RWPE1 (cell line): ENCODE results near the gene MARF1.
"Not testable (repeated sequence)": the region's sequence is repeated elsewhere in the genome, so short reads cannot be mapped to it uniquely, and the experiment has no call there.

Experiments
- CTCF ChIA-PET: fragments of 350-600 bp; sonication (Branson Sonifier 250); formaldehyde crosslinking; extraction: SDS; loops from one replicate; lab custom pipeline; 2021; lab: Yijun Ruan, JAX
- POLR2A ChIA-PET: fragments of 400-600 bp; formaldehyde crosslinking; extraction: SDS; loops from one replicate; lab custom pipeline; 2020; ENCODE audit warnings: antibody characterized with exemption; ENCODE audit not compliant: low non-redundant PET; lab: Yijun Ruan, JAX
- DNase-seq: peaks from one replicate; pipeline ENCODE4 v3.0.0; 2012; ENCODE audit warnings: low spot score
- H3K27ac ChIP-seq: fragments of 450-650 bp; 2 replicates; pipeline ENCODE4 v1.5.1; 2017
- CTCF ChIP-seq: fragments of 450-650 bp; conservative IDR thresholded peaks from 2 replicates; pipeline ENCODE4 v1.5.1; 2017; ENCODE audit warnings: low read depth, mild to moderate bottlenecking

MARF1 gene

GRCh38 chr16:15648135-15648730 lies 5.3 kb upstream of the MARF1 start:
- ChIA-PET POLR2A (no interaction called here), CTCF (no interaction called here)
- TF ChIP-seq CTCF: no peak
- H3K27ac ChIP-seq: peak overlapping the region; percentile 92
- no peak for DNase-seq

DNA sequence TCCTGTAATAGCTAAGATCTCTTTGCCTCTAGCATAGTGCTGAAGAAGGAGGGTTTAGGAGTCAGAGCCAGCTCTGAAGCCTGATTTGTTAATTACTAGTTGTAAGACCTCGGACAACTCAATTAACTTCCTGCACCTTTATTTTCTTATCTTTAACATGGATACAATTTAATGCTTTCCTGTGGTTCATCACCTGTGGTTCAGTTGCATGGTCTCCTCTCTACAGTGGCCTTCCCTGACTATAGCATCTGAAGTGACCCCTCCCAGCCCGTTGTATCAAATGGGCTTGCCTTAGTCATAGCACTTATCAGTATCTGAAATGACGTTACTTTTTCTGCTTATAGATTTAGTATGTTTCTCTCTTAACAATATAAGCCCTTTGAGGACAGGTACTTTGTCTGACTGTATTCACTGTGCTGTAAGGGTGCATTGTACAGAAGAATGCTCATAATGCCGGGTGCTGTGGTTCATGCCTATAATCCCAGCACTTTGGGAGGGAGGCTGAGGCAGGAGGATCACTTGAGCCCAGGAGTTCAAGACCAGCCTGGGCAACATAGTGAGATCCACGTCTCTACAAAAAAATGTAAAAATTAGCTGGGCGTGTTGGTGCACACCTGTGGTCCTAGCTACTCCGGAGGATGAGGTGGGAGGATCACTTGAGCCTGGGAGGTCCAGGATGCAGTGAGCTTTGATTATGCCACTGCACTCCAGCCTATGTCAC lies 4.5 kb upstream of the MARF1 start:
- ChIA-PET POLR2A (no interaction called here), CTCF (no interaction called here)

GRCh38 chr16:15646557-15647293 lies 3.8 kb upstream of the MARF1 start:
- CTCF ChIA-PET, DNase-seq, POLR2A ChIA-PET: not testable (repeated sequence)
- H3K27ac ChIP-seq: peak overlapping the region; percentile 59

More for the DNA sequence above, 4.5 kb upstream of the MARF1 start:
- DNase-seq: no peak
- H3K27ac ChIP-seq: peak overlapping the region; percentile 46; the same call in 1 of the 2 replicates
- TF ChIP-seq CTCF: no peak

DNA sequence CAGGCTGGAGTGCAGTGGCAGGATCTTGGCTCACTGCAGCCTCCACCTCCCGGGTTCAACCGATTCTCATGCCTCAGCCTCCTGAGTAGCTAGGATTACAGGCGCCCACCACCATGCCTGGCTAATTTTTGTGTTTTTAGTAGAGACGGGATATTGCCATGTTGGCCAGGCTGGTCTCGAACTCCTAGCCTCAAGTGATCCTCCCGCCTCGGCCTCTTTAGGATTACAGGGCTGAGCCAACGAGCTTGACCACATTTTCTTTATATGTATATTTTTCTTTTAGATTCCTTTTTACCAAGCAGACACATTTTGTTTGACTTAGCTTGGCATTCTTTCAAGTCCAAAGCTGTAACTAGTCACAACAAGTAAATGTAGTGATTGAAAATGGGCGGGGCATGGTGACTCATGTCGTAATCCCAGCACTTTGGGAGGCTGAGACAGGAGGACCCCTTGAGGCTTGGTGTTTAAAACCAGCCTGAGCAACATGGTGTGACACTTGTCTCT lies 2.1 kb upstream of the MARF1 start:
- POLR2A ChIA-PET: not testable (repeated sequence)

DNA sequence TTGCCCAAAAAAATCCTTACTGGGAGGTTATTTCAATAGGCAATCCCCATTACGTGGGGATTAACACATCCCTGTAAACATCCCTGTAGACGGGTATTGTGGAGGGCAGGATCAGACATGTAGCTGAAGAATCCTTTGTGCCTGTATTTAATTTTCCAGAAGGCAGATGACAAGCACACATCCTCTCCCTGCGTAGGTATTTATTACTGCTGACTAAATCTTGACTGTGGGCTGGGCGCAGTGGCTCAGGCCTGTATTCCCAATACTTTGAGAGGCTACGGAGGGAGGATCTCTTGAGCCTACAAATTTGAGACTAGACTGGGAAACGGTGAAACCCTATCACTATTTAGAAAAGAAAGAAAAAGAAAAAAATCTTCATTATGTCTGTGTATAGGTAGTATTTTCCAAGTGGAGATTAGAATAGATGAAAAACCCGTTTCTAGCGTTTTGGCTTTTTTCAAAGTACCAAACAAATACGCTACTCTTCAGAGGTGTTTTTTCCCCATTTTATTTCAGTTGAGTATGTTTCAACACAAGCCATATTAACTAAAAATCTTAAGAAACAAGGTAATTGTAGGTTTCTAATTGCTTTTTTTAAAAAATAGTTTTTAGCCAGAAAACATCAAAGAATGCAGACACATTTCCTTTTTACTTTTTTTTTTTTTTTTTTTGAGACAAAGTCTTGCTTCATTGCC lies 1.5 kb upstream of the MARF1 start:
- H3K27ac ChIP-seq: peak overlapping the region; percentile 98
- POLR2A ChIA-PET: interaction anchor here (0.6 kb wide), 1 partner anchor 569 kb away, joined by 3 read pairs; no protein-coding TSS in a partner anchor
- TF ChIP-seq CTCF: no peak
- CTCF ChIA-PET: interaction anchor here (0.7 kb wide), 1 partner anchor 51 kb away, joined by 5 read pairs; no protein-coding TSS in a partner anchor
- DNase-seq: peak; percentile 83

More for the DNA sequence above, 2.1 kb upstream of the MARF1 start:
- DNase-seq: peak; percentile 54
- peak overlapping the region; percentile 98 for H3K27ac ChIP-seq
- CTCF ChIA-PET: not testable (repeated sequence)

- no peak for TF ChIP-seq CTCF
- ChIA-PET CTCF (interaction anchor here (0.7 kb wide), 1 partner anchor 52 kb away, joined by 5 read pairs; no protein-coding TSS in a partner anchor), POLR2A (interaction anchor here (0.6 kb wide), 1 partner anchor 569 kb away, joined by 3 read pairs; no protein-coding TSS in a partner anchor)
- DNase-seq: no peak
- H3K27ac ChIP-seq: peak overlapping the region; percentile 98
Measured at GRCh38 chr16:15643946-15644250, 944 bp upstream of the MARF1 start.
